Measurements from ENCODE around the gene TSHZ2. TPM values are rescaled to one million over a fixed set of nuclear protein-coding genes. Genes with fewer than 3 reads are reported as not detected.

The TSHZ2 gene
- total RNA-seq, 1 experiment from 2014 or later: 0.20 TPM

DNA sequence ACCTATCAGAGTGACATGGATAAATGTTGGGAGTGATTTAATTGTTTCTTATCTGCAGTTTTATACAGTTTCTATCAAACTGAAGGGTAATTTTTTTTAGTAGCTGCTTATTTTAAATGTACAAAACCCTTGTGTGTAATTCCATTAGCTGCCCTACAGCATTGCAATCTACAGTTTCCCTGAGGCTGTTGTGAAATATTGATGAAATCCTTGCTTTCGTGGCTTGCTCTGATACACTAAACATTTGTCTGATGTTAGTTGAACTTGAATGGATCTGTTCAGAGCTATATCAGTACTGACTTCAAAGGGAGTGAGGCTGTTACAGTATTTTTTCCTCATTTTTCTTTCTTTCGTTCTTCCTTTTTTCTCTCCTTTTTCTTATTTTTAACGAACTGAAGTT is 255.4 kb downstream of the TSHZ2 start:
- Mint-ChIP-seq H3K27me3 (ENCODE audit: low read depth) (no peaks in the 10 kb centered on the region; the same call in 1 of the 2 replicates), H3K9me3 (no peaks in the 10 kb centered on the region), H3K36me3 (no peaks in the 10 kb centered on the region), H3K4me1 (peaks cover 13% of the 10 kb centered on the region), H3K27ac (no peak overlapping the region), H3K4me3 (no peak overlapping the region)
- no peak for DNase-seq (ENCODE audit: low spot score)
- TF ChIP-seq KAT7 (CRISPR knock-in tag; IDR thresholded peaks at IDR 0.05; ENCODE audit: borderline replicate concordance) (no peak), ZNF396 (CRISPR knock-in tag; IDR thresholded peaks at IDR 0.05; ENCODE audit: borderline replicate concordance) (no peak), CREM (CRISPR knock-in tag; IDR thresholded peaks at IDR 0.05) (no peak), ZNF423 (CRISPR knock-in tag; IDR thresholded peaks at IDR 0.05) (no peak), ZNF671 (CRISPR knock-in tag; IDR thresholded peaks at IDR 0.05) (no peak), HMGA2 (CRISPR knock-in tag; IDR thresholded peaks at IDR 0.05) (no peak), ETV6 (CRISPR knock-in tag; IDR thresholded peaks at IDR 0.05) (no peak), ZNF317 (CRISPR knock-in tag; IDR thresholded peaks at IDR 0.05; ENCODE audit: borderline replicate concordance, low read depth) (no peak), SP1 (CRISPR knock-in tag; conservative IDR thresholded peaks at IDR 0.05) (no peak), SMAD4 (CRISPR knock-in tag; IDR thresholded peaks at IDR 0.05) (no peak), ESRRA (CRISPR knock-in tag; IDR thresholded peaks at IDR 0.05; ENCODE audit: borderline replicate concordance) (no peak), GTF2I (CRISPR knock-in tag; conservative IDR thresholded peaks at IDR 0.05) (no peak), ZNF121 (CRISPR knock-in tag; IDR thresholded peaks at IDR 0.05) (no peak)
- TF ChIP-seq, protein P1, sequence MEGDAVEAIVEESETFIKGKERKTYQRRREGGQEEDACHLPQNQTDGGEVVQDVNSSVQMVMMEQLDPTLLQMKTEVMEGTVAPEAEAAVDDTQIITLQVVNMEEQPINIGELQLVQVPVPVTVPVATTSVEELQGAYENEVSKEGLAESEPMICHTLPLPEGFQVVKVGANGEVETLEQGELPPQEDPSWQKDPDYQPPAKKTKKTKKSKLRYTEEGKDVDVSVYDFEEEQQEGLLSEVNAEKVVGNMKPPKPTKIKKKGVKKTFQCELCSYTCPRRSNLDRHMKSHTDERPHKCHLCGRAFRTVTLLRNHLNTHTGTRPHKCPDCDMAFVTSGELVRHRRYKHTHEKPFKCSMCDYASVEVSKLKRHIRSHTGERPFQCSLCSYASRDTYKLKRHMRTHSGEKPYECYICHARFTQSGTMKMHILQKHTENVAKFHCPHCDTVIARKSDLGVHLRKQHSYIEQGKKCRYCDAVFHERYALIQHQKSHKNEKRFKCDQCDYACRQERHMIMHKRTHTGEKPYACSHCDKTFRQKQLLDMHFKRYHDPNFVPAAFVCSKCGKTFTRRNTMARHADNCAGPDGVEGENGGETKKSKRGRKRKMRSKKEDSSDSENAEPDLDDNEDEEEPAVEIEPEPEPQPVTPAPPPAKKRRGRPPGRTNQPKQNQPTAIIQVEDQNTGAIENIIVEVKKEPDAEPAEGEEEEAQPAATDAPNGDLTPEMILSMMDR (IDR thresholded peaks at IDR 0.05): no peak
- TF ChIP-seq, protein P2, sequence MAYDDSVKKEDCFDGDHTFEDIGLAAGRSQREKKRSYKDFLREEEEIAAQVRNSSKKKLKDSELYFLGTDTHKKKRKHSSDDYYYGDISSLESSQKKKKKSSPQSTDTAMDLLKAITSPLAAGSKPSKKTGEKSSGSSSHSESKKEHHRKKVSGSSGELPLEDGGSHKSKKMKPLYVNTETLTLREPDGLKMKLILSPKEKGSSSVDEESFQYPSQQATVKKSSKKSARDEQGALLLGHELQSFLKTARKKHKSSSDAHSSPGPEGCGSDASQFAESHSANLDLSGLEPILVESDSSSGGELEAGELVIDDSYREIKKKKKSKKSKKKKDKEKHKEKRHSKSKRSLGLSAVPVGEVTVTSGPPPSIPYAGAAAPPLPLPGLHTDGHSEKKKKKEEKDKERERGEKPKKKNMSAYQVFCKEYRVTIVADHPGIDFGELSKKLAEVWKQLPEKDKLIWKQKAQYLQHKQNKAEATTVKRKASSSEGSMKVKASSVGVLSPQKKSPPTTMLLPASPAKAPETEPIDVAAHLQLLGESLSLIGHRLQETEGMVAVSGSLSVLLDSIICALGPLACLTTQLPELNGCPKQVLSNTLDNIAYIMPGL (CRISPR knock-in tag; IDR thresholded peaks at IDR 0.05): no peak
- TF ChIP-seq, protein P3, sequence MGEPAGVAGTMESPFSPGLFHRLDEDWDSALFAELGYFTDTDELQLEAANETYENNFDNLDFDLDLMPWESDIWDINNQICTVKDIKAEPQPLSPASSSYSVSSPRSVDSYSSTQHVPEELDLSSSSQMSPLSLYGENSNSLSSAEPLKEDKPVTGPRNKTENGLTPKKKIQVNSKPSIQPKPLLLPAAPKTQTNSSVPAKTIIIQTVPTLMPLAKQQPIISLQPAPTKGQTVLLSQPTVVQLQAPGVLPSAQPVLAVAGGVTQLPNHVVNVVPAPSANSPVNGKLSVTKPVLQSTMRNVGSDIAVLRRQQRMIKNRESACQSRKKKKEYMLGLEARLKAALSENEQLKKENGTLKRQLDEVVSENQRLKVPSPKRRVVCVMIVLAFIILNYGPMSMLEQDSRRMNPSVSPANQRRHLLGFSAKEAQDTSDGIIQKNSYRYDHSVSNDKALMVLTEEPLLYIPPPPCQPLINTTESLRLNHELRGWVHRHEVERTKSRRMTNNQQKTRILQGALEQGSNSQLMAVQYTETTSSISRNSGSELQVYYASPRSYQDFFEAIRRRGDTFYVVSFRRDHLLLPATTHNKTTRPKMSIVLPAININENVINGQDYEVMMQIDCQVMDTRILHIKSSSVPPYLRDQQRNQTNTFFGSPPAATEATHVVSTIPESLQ (CRISPR knock-in tag; IDR thresholded peaks at IDR 0.05): no peak
- TF ChIP-seq, protein P4, sequence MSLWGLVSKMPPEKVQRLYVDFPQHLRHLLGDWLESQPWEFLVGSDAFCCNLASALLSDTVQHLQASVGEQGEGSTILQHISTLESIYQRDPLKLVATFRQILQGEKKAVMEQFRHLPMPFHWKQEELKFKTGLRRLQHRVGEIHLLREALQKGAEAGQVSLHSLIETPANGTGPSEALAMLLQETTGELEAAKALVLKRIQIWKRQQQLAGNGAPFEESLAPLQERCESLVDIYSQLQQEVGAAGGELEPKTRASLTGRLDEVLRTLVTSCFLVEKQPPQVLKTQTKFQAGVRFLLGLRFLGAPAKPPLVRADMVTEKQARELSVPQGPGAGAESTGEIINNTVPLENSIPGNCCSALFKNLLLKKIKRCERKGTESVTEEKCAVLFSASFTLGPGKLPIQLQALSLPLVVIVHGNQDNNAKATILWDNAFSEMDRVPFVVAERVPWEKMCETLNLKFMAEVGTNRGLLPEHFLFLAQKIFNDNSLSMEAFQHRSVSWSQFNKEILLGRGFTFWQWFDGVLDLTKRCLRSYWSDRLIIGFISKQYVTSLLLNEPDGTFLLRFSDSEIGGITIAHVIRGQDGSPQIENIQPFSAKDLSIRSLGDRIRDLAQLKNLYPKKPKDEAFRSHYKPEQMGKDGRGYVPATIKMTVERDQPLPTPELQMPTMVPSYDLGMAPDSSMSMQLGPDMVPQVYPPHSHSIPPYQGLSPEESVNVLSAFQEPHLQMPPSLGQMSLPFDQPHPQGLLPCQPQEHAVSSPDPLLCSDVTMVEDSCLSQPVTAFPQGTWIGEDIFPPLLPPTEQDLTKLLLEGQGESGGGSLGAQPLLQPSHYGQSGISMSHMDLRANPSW (CRISPR knock-in tag; conservative IDR thresholded peaks at IDR 0.05; ENCODE audit: low read depth): no peak
- TF ChIP-seq, protein P5, sequence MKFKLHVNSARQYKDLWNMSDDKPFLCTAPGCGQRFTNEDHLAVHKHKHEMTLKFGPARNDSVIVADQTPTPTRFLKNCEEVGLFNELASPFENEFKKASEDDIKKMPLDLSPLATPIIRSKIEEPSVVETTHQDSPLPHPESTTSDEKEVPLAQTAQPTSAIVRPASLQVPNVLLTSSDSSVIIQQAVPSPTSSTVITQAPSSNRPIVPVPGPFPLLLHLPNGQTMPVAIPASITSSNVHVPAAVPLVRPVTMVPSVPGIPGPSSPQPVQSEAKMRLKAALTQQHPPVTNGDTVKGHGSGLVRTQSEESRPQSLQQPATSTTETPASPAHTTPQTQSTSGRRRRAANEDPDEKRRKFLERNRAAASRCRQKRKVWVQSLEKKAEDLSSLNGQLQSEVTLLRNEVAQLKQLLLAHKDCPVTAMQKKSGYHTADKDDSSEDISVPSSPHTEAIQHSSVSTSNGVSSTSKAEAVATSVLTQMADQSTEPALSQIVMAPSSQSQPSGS (CRISPR knock-in tag; IDR thresholded peaks at IDR 0.05; ENCODE audit: borderline replicate concordance, low read depth): no peak
- TF ChIP-seq, protein P6, sequence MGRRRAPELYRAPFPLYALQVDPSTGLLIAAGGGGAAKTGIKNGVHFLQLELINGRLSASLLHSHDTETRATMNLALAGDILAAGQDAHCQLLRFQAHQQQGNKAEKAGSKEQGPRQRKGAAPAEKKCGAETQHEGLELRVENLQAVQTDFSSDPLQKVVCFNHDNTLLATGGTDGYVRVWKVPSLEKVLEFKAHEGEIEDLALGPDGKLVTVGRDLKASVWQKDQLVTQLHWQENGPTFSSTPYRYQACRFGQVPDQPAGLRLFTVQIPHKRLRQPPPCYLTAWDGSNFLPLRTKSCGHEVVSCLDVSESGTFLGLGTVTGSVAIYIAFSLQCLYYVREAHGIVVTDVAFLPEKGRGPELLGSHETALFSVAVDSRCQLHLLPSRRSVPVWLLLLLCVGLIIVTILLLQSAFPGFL (CRISPR knock-in tag; IDR thresholded peaks at IDR 0.05; ENCODE audit: borderline replicate concordance): no peak
- TF ChIP-seq, protein P7, sequence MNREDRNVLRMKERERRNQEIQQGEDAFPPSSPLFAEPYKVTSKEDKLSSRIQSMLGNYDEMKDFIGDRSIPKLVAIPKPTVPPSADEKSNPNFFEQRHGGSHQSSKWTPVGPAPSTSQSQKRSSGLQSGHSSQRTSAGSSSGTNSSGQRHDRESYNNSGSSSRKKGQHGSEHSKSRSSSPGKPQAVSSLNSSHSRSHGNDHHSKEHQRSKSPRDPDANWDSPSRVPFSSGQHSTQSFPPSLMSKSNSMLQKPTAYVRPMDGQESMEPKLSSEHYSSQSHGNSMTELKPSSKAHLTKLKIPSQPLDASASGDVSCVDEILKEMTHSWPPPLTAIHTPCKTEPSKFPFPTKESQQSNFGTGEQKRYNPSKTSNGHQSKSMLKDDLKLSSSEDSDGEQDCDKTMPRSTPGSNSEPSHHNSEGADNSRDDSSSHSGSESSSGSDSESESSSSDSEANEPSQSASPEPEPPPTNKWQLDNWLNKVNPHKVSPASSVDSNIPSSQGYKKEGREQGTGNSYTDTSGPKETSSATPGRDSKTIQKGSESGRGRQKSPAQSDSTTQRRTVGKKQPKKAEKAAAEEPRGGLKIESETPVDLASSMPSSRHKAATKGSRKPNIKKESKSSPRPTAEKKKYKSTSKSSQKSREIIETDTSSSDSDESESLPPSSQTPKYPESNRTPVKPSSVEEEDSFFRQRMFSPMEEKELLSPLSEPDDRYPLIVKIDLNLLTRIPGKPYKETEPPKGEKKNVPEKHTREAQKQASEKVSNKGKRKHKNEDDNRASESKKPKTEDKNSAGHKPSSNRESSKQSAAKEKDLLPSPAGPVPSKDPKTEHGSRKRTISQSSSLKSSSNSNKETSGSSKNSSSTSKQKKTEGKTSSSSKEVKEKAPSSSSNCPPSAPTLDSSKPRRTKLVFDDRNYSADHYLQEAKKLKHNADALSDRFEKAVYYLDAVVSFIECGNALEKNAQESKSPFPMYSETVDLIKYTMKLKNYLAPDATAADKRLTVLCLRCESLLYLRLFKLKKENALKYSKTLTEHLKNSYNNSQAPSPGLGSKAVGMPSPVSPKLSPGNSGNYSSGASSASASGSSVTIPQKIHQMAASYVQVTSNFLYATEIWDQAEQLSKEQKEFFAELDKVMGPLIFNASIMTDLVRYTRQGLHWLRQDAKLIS (CRISPR knock-in tag; IDR thresholded peaks at IDR 0.05; ENCODE audit: borderline replicate concordance): no peak
- POLR2A ChIA-PET: no interaction called here
- no peak for ATAC-seq
- CTCF ChIA-PET: no interaction called here

Data from WTC11 (cell line).